ENCODE measurements around the gene FLNB. TPM values are rescaled to one million over a fixed set of nuclear protein-coding genes. Genes with fewer than 3 reads are reported as not detected.

The FLNB gene
- total and polyA plus RNA-seq, 10 of the 15 experiments (the other 5 are each of a cell fraction or from before 2014, with no cell fraction given) = 13.6 to 51.8 (median 26.4) TPM

DNA sequence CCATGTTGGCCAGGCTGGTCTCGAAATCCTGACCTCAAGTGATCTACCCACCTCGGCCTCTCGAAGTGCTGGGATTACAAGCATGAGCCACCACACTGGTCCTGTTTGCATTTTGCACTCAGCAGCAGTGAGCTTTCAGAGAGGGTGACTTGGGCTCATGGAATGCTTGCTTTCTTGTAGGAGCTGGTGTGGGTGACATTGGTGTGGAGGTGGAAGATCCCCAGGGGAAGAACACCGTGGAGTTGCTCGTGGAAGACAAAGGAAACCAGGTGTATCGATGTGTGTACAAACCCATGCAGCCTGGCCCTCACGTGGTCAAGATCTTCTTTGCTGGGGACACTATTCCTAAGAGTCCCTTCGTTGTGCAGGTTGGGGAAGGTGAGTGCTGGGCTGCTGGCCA, 90.3 kb downstream of the FLNB start (continued):
- TF ChIP-seq, protein P1, sequence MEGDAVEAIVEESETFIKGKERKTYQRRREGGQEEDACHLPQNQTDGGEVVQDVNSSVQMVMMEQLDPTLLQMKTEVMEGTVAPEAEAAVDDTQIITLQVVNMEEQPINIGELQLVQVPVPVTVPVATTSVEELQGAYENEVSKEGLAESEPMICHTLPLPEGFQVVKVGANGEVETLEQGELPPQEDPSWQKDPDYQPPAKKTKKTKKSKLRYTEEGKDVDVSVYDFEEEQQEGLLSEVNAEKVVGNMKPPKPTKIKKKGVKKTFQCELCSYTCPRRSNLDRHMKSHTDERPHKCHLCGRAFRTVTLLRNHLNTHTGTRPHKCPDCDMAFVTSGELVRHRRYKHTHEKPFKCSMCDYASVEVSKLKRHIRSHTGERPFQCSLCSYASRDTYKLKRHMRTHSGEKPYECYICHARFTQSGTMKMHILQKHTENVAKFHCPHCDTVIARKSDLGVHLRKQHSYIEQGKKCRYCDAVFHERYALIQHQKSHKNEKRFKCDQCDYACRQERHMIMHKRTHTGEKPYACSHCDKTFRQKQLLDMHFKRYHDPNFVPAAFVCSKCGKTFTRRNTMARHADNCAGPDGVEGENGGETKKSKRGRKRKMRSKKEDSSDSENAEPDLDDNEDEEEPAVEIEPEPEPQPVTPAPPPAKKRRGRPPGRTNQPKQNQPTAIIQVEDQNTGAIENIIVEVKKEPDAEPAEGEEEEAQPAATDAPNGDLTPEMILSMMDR (IDR thresholded peaks at IDR 0.05 in 2 of 3, conservative IDR thresholded peaks at IDR 0.05 in 1 of 3; ENCODE audit: control insufficient read depth in 2 of 3, extremely low read depth in 1 of 3, insufficient read depth in 1 of 3, low read depth in 3 of 3, low read length in 3 of 3) = no peak
- no peak for TF ChIP-seq SRF (IDR thresholded peaks at IDR 0.05; ENCODE audit: low read depth in 2 of 2, low read length in 2 of 2)
- no peak for TF ChIP-seq RELA (IDR thresholded peaks at IDR 0.05; ENCODE audit: borderline replicate concordance, partially characterized antibody)
- TF ChIP-seq RAD21 (IDR thresholded peaks at IDR 0.05; ENCODE audit: insufficient read depth, low read depth, low read length) = no peak
- no peak for TF ChIP-seq BRCA1 (IDR thresholded peaks at IDR 0.05; ENCODE audit: low read depth, low read length)

GRCh38 chr3:58099865-58100264, 91.6 kb downstream of the FLNB start:
- Histone ChIP-seq H3K36me3 (ENCODE audit: control insufficient read depth in 2 of 2, insufficient read depth in 2 of 2, low read length in 1 of 2) (peaks cover 12 to 22% of the 10 kb centered on the region in 2 experiments; a peak in 3 of 4 replicates), H3K27me3 (replicated peaks in 1 of 2; ENCODE audit: control insufficient read depth in 2 of 2, insufficient read depth in 2 of 2, low read length in 1 of 2) (no peaks in the 10 kb centered on the region), H3K9ac (ENCODE audit: control insufficient read depth, insufficient read depth, low read length) (no peak overlapping the region), H3K9me3 (replicated peaks; ENCODE audit: control insufficient read depth, insufficient read depth, low read length) (no peaks in the 10 kb centered on the region), H4K20me1 (ENCODE audit: control insufficient read depth, insufficient read depth) (no peaks in the 10 kb centered on the region), H3K4me2 (ENCODE audit: control insufficient read depth, insufficient read depth) (no peak overlapping the region), H3K4me1 (ENCODE audit: control insufficient read depth, insufficient read depth, low read length) (no peaks in the 10 kb centered on the region), H3K79me2 (ENCODE audit: control insufficient read depth, insufficient read depth, low read length) (no peaks in the 10 kb centered on the region), H3K27ac (ENCODE audit: control insufficient read depth, insufficient read depth) (no peak overlapping the region), H2AFZ (ENCODE audit: control insufficient read depth, low read depth, low read length) (no peak overlapping the region), H3K4me3 (no peak overlapping the region)
- in situ Hi-C loops (cut with MboI) = no loop called here
- ChIA-PET SMC1A (ENCODE audit: uncharacterized antibody, unreplicated experiment) (interaction anchor here (1.8 kb wide), 1 partner anchor 12 kb away, joined by 4 read pairs; no protein-coding TSS in a partner anchor), POLR2A (interaction anchor here (1.6 kb wide), 1 partner anchor 32 kb away, joined by 3 read pairs; no protein-coding TSS in a partner anchor), CTCF (interaction anchor here (0.6 to 1.7 kb wide), 3 partner anchors 80 to 715 kb away, joined by 3 to 5 read pairs (median 4); no protein-coding TSS in a partner anchor), RAD21 (ENCODE audit: unreplicated experiment) (interaction anchor here (1.2 kb wide), 1 partner anchor 12 kb away, joined by 3 read pairs; no protein-coding TSS in a partner anchor)
- WGBS (ENCODE audit: insufficient coverage, insufficient replicate concordance, low lambda C conversion rate, missing lambda C conversion rate) = 96% methylated on average over 2 of the region's 2 CpGs
- no TSS peak for BruUV-seq (replicated peaks)
- FAIRE-seq = no peak
- no peak for ATAC-seq
- intact Hi-C loops (cut with micrococcal nuclease; ENCODE audit: unreplicated experiment) = no loop called here
- DNase-seq (ENCODE audit: low read depth, low spot score) = no peak
- TF ChIP-seq PAX8 (IDR thresholded peaks at IDR 0.05) (no peak), E2F4 (IDR thresholded peaks at IDR 0.05; ENCODE audit: low read depth, low read length) (no peak), FOS (IDR thresholded peaks at IDR 0.05; ENCODE audit: borderline replicate concordance, extremely low read depth, insufficient read length) (no peak), EP300 (IDR thresholded peaks at IDR 0.05; ENCODE audit: borderline replicate concordance in 1 of 2, control insufficient read depth in 1 of 2, low read depth in 2 of 2, low read length in 2 of 2) (no peak), HCFC1 (IDR thresholded peaks at IDR 0.05; ENCODE audit: low read length) (no peak), ESRRA (IDR thresholded peaks at IDR 0.05; ENCODE audit: low read length) (no peak), YBX1 (IDR thresholded peaks at IDR 0.05) (no peak), POLR2AphosphoS2 (IDR thresholded peaks at IDR 0.05; ENCODE audit: low read depth, low read length) (no peak), MXI1 (IDR thresholded peaks at IDR 0.05; ENCODE audit: low read depth, low read length) (no peak), NR2C2 (IDR thresholded peaks at IDR 0.05; ENCODE audit: borderline replicate concordance, control insufficient read depth, insufficient read length, low read depth) (no peak), MEF2A (IDR thresholded peaks at IDR 0.05; ENCODE audit: insufficient read depth, low read depth, low read length) (no peak), RBBP5 (conservative IDR thresholded peaks at IDR 0.05) (no peak), TCF7 (IDR thresholded peaks at IDR 0.05; ENCODE audit: borderline replicate concordance) (no peak)
- TF ChIP-seq, protein P2, sequence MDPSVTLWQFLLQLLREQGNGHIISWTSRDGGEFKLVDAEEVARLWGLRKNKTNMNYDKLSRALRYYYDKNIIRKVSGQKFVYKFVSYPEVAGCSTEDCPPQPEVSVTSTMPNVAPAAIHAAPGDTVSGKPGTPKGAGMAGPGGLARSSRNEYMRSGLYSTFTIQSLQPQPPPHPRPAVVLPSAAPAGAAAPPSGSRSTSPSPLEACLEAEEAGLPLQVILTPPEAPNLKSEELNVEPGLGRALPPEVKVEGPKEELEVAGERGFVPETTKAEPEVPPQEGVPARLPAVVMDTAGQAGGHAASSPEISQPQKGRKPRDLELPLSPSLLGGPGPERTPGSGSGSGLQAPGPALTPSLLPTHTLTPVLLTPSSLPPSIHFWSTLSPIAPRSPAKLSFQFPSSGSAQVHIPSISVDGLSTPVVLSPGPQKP (IDR thresholded peaks at IDR 0.05; ENCODE audit: low read depth, low read length) = no peak

Measured in GM12878 (cell line).